A549 (cell line): ENCODE measurements around the gene SNTG2. TPM values are rescaled to one million over a fixed set of nuclear protein-coding genes. Genes with fewer than 3 reads are reported as not detected.
"Not testable (repeated sequence)": the region's sequence is repeated elsewhere in the genome, so short reads cannot be mapped to it uniquely, and the experiment has no call there.

Experiments
- ATAC-seq, 2 experiments: fragments of 200-7000 bp in 1 of 2; fragments of >200 bp in 1 of 2; cut with Nextera tagmentation in 1 of 2; cut with Tn5 transposase in 1 of 2; 3 replicates each; pipeline versions ENCODE4 v1.8.0 to v1.9.1; 2018 to 2020; ENCODE audit warnings: mild to moderate bottlenecking in 1 of 2, moderate library complexity in 1 of 2
- CTCF ChIA-PET: fragments of 300-600 bp; sonication (Branson Sonifier 250); formaldehyde crosslinking; extraction: SDS; loops from one replicate; lab custom pipeline; 2021; ENCODE audit warnings: antibody characterized with exemption, inconsistent platforms; lab: Yijun Ruan, JAX
- POLR2A ChIA-PET: fragments of 350-600 bp; formaldehyde crosslinking; extraction: SDS; loops from one replicate; lab custom pipeline; 2021; ENCODE audit warnings: antibody characterized with exemption, inconsistent platforms; lab: Yijun Ruan, JAX
- DNase-seq, 2 experiments: peaks; one replicate each; pipeline versions ENCODE4 v3.0.0 to v3.0.0-alpha.2; 2011 to 2016; ENCODE audit warnings: low read depth in 1 of 2, low spot score in 1 of 2
- FAIRE-seq: peaks from 2 replicates; lab custom pipeline; 2011; peaks lifted over from hg19 to GRCh38; lab: Jason Lieb, UNC
- H3K27ac ChIP-seq, 2 experiments: fragments of >200 bp; sonication (Bioruptor Twin); formaldehyde crosslinking; 3 replicates each; pipeline ENCODE4 v1.5.1; 2016 to 2017
- H3K4me1 ChIP-seq: fragments of >200 bp; sonication (Bioruptor Twin); formaldehyde crosslinking; 3 replicates; pipeline ENCODE4 v1.6.1; 2016
- H3K4me2 ChIP-seq: fragments of >200 bp; sonication (Bioruptor Twin); formaldehyde crosslinking; 3 replicates; pipeline ENCODE4 v1.6.1; 2016
- H3K4me3 ChIP-seq: fragments of >200 bp; sonication (Bioruptor Twin); formaldehyde crosslinking; 3 replicates; pipeline ENCODE4 v1.5.1; 2016
- H3K9me3 ChIP-seq: fragments of >200 bp; sonication (Bioruptor Twin); formaldehyde crosslinking; 3 replicates; pipeline ENCODE4 v1.6.1; 2016
- BHLHE40 ChIP-seq: IDR thresholded peaks from 2 replicates; pipeline ENCODE4 v1.6.1; 2012; ENCODE audit warnings: low read depth, low read length, inconsistent platforms
- CBX2 ChIP-seq: fragments of 200-600 bp; sonication (generic); IDR thresholded peaks from 2 replicates; pipeline ENCODE4 v1.6.1; 2016; ENCODE audit warnings: low read depth, mild to moderate bottlenecking, borderline replicate concordance
- CHD2 ChIP-seq: fragments of 150-350 bp; IDR thresholded peaks from 2 replicates; pipeline ENCODE4 v1.6.1; 2014; ENCODE audit warnings: low read length; ENCODE audit not compliant: partially characterized antibody
- EHF ChIP-seq: fragments of 250-450 bp; sonication (Bioruptor Pico); IDR thresholded peaks from 2 replicates; pipeline ENCODE4 v1.5.0; 2020; ENCODE audit warnings: mild to moderate bottlenecking
- EHMT2 ChIP-seq: fragments of 200-600 bp; sonication (generic); IDR thresholded peaks from 2 replicates; pipeline ENCODE4 v1.6.1; 2016; ENCODE audit warnings: antibody characterized with exemption, low read depth, mild to moderate bottlenecking, moderate library complexity
- ESRRA ChIP-seq: fragments of 150-350 bp; IDR thresholded peaks from 2 replicates; pipeline ENCODE4 v1.6.1; 2014; ENCODE audit warnings: mild to moderate bottlenecking, low read length, borderline replicate concordance
- FOXS1 ChIP-seq: fragments of 250-450 bp; sonication (Bioruptor Pico); IDR thresholded peaks from 2 replicates; pipeline ENCODE4 v1.5.0; 2020; ENCODE audit warnings: mild to moderate bottlenecking, moderate library complexity
- HEYL ChIP-seq: fragments of 250-450 bp; sonication (Bioruptor Pico); IDR thresholded peaks from 2 replicates; pipeline ENCODE4 v1.8.0; 2021; ENCODE audit warnings: mild to moderate bottlenecking, moderate library complexity
- HOXA7 ChIP-seq: fragments of 250-450 bp; sonication (Bioruptor Pico); IDR thresholded peaks from 2 replicates; pipeline ENCODE4 v1.5.0; 2020; ENCODE audit warnings: mild to moderate bottlenecking, moderate library complexity
- JUNB ChIP-seq: fragments of >200 bp; sonication (Bioruptor Twin); formaldehyde crosslinking; IDR thresholded peaks from 2 replicates; pipeline ENCODE4 v1.6.1; 2016
- NFE2L2 ChIP-seq: fragments of 150-350 bp; conservative IDR thresholded peaks from 2 replicates; pipeline ENCODE4 v1.6.1; 2014; ENCODE audit warnings: low read length
- NR3C1 ChIP-seq: fragments of >200 bp; sonication (Bioruptor Twin); formaldehyde crosslinking; IDR thresholded peaks from 3 replicates; pipeline ENCODE4 v1.6.1; 2017
- POLR2AphosphoS2 ChIP-seq: conservative IDR thresholded peaks from 2 replicates; pipeline ENCODE4 v1.6.1; 2012; ENCODE audit warnings: low read length, improper control_type of control experiment, inconsistent platforms
- RAD21 ChIP-seq, 2 experiments: fragments of >200 bp in 1 of 2; sonication (Bioruptor Twin) in 1 of 2; formaldehyde crosslinking in 1 of 2; IDR thresholded peaks in 1 of 2; conservative IDR thresholded peaks in 1 of 2; 2 replicates in 1 of 2; 3 replicates in 1 of 2; pipeline ENCODE4 v1.6.1; 2012 to 2018; ENCODE audit warnings: inconsistent platforms in 1 of 2
- RARB ChIP-seq: fragments of 250-450 bp; sonication (Bioruptor Pico); IDR thresholded peaks from 2 replicates; pipeline ENCODE4 v1.8.0; 2021; ENCODE audit warnings: mild to moderate bottlenecking, moderate library complexity
- RNF2 ChIP-seq: fragments of 200-600 bp; sonication (generic); IDR thresholded peaks from 2 replicates; pipeline ENCODE4 v1.6.1; 2016; ENCODE audit warnings: low read depth, mild to moderate bottlenecking, antibody characterized with exemption, moderate library complexity, borderline replicate concordance
- WGBS: methylation state at CpG from one replicate; pipeline ENCODE4 v1.1.6; 2017; ENCODE audit errors: missing lambda C conversion rate; 5-methylcytosine and 5-hydroxymethylcytosine counted together
- polyA plus RNA-seq, 4 experiments: library from polyadenylated mRNA; depleted of rRNA in 3 of 4; stranded (reverse); fragments of >200 nt; fragmentation: RNase III in 1 of 4; extraction: RNeasy Plus Mini Kit Qiagen cat#74134 plus additional on column Dnase treatment in 1 of 4; gene quantifications; 2 replicates in 3 of 4; 3 replicates in 1 of 4; pipeline ENCODE4 v1.2.3, GENCODE V29; 2011 to 2017
- TF ChIP-seq, protein P1 (sequence below): fragments of 250-450 bp; sonication (Bioruptor Pico); IDR thresholded peaks from 2 replicates; pipeline ENCODE4 v1.5.0; 2020; ENCODE audit warnings: low read depth, mild to moderate bottlenecking, moderate library complexity
- TF ChIP-seq, protein P2 (sequence below): IDR thresholded peaks from 2 replicates; pipeline ENCODE4 v1.6.1; 2012; ENCODE audit warnings: low read depth, borderline replicate concordance
- TF ChIP-seq, protein P3 (sequence below): fragments of >200 bp; sonication (Bioruptor Twin); formaldehyde crosslinking; IDR thresholded peaks from 3 replicates; pipeline ENCODE4 v1.5.1; 2016
- TF ChIP-seq, protein P4 (sequence below): fragments of 150-350 bp; IDR thresholded peaks from 2 replicates; pipeline ENCODE4 v1.6.1; 2014; ENCODE audit warnings: low read depth, mild to moderate bottlenecking, low read length
- TF ChIP-seq, protein P5 (sequence below): fragments of >200 bp; sonication (Bioruptor Twin); formaldehyde crosslinking; IDR thresholded peaks from 3 replicates; pipeline ENCODE4 v1.6.1; 2016
- TF ChIP-seq, protein P6 (sequence below): fragments of 200-600 bp; sonication (generic); IDR thresholded peaks from 2 replicates; pipeline ENCODE4 v1.6.1; 2016; ENCODE audit warnings: antibody characterized with exemption, mild to moderate bottlenecking, moderate library complexity

The SNTG2 gene
- polyA plus RNA-seq, 2 of the 4 experiments (the other 2 are of a cell fraction), result not detected

DNA sequence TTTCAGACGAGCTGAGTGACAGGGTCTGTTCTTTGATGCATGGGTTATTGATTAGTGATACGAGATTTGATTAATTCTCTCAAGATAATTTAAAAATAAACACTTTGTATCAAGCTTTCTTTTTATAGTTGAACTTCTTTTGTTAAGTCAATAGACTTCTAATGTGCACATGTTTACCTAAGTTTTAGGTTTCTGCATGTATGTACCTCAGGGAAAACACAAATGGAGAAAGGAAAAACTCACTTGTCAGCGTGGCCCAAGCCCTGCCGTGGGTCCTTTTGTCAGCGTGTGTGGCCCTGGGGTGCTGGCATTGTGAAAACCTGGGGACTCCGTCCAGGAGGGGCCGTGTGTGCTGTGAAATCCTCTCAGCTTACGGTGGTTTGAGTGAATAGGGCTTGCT is 153.7 kb downstream of the SNTG2 start:
- 13% methylated on average over 8 of the region's 8 CpGs for WGBS
- CTCF ChIA-PET, result no interaction called here
- no peaks in the 10 kb centered on the region for H3K9me3 ChIP-seq
- FAIRE-seq (no peak), DNase-seq (no peak)
- no peak overlapping the region for H3K27ac ChIP-seq
- POLR2A ChIA-PET, result no interaction called here
- H3K4me3 ChIP-seq, result no peak overlapping the region
- TF ChIP-seq, protein P1, sequence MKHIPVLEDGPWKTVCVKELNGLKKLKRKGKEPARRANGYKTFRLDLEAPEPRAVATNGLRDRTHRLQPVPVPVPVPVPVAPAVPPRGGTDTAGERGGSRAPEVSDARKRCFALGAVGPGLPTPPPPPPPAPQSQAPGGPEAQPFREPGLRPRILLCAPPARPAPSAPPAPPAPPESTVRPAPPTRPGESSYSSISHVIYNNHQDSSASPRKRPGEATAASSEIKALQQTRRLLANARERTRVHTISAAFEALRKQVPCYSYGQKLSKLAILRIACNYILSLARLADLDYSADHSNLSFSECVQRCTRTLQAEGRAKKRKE (CRISPR knock-in tag), result no peak
- TF ChIP-seq BHLHE40 (no peak), RNF2 (no peak), ESRRA (no peak), FOXS1 (CRISPR knock-in tag) (no peak), NFE2L2 (no peak), HOXA7 (no peak), HEYL (CRISPR knock-in tag) (no peak), NR3C1 (no peak), EHF (no peak), POLR2AphosphoS2 (no peak)
- TF ChIP-seq, protein P2, sequence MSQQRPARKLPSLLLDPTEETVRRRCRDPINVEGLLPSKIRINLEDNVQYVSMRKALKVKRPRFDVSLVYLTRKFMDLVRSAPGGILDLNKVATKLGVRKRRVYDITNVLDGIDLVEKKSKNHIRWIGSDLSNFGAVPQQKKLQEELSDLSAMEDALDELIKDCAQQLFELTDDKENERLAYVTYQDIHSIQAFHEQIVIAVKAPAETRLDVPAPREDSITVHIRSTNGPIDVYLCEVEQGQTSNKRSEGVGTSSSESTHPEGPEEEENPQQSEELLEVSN, result no peak
- TF ChIP-seq, protein P3, sequence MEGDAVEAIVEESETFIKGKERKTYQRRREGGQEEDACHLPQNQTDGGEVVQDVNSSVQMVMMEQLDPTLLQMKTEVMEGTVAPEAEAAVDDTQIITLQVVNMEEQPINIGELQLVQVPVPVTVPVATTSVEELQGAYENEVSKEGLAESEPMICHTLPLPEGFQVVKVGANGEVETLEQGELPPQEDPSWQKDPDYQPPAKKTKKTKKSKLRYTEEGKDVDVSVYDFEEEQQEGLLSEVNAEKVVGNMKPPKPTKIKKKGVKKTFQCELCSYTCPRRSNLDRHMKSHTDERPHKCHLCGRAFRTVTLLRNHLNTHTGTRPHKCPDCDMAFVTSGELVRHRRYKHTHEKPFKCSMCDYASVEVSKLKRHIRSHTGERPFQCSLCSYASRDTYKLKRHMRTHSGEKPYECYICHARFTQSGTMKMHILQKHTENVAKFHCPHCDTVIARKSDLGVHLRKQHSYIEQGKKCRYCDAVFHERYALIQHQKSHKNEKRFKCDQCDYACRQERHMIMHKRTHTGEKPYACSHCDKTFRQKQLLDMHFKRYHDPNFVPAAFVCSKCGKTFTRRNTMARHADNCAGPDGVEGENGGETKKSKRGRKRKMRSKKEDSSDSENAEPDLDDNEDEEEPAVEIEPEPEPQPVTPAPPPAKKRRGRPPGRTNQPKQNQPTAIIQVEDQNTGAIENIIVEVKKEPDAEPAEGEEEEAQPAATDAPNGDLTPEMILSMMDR, result no peak
- TF ChIP-seq, all 56 proteins: peak for 0
- Histone ChIP-seq H3K4me2 (no peak overlapping the region), H3K4me1 (no peaks in the 10 kb centered on the region)
- ATAC-seq, result no peak

DNA sequence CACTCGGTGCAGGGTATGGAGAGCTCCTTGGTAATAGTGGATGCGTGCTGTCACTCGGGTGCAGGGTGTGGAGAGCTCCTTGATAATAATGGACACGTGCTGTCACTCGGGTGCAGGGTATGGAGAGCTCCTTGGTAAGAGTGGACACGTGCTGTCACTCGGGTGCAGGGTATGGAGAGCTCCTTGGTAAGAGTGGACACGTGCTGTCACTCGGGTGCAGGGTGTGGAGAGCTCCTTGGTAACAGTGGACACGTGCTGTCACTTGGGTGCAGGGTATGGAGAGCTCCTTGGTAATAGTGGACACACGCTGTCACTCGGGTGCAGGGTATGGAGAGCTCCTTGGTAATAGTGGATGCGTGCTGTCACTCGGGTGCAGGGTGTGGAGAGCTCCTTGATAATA is 155.7 kb downstream of the SNTG2 start:
- H3K4me1 ChIP-seq, H3K4me3 ChIP-seq, H3K4me2 ChIP-seq, CTCF ChIA-PET, H3K9me3 ChIP-seq, DNase-seq, ATAC-seq, FAIRE-seq, POLR2A ChIA-PET, H3K27ac ChIP-seq: not testable (repeated sequence)
- whole genome bisulfite sequencing, result 6% methylated on average over 9 of the region's 14 CpGs

DNA sequence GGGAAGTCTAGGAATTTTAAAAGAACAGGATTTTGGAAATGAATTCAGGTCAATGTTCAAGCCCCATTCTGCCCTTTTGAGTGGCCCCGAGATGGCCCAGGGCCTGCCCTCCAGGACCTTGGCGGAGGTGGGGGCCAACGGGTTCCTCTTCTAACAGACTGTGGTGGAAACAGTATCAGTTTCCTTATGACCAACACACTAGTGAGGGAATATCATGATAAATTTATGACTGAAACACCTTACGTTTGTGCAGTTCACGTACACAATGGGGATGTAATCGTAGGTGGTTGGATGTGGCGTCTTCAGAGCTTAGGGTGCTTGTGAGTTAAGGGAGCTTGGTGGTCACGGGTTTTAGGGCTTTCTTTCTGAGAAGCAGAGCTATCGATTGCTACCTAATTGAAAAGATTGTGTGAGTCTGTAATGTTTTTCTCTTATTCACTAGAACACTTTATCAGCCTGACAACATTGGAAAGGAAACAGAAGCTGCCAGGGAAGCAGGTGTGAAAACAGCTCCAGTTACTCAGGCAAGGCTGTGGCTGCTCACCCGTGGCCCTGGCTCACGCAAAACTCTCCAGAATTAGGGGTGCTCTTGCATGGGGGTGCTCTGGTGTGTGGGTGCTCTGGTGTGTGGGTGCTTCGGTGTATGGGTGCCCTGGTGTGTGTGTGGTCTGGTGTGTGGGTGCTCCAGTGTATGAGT is 165.3 kb downstream of the SNTG2 start:
- CTCF ChIA-PET, result no interaction called here
- peaks cover 13% of the 10 kb centered on the region; the same call in 2 of the 3 replicates for H3K9me3 ChIP-seq
- 24% methylated on average over 11 of the region's 12 CpGs for WGBS
- no peak overlapping the region for H3K27ac ChIP-seq
- no peak overlapping the region for H3K4me2 ChIP-seq
- no peak overlapping the region for H3K4me3 ChIP-seq
- no peaks in the 10 kb centered on the region for H3K4me1 ChIP-seq
- FAIRE-seq (no peak), DNase-seq (no peak), ATAC-seq (no peak)
- POLR2A ChIA-PET, result no interaction called here
- TF ChIP-seq, protein P4, sequence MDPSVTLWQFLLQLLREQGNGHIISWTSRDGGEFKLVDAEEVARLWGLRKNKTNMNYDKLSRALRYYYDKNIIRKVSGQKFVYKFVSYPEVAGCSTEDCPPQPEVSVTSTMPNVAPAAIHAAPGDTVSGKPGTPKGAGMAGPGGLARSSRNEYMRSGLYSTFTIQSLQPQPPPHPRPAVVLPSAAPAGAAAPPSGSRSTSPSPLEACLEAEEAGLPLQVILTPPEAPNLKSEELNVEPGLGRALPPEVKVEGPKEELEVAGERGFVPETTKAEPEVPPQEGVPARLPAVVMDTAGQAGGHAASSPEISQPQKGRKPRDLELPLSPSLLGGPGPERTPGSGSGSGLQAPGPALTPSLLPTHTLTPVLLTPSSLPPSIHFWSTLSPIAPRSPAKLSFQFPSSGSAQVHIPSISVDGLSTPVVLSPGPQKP, result no peak
- no peak for TF ChIP-seq CBX2
- TF ChIP-seq, protein P5, sequence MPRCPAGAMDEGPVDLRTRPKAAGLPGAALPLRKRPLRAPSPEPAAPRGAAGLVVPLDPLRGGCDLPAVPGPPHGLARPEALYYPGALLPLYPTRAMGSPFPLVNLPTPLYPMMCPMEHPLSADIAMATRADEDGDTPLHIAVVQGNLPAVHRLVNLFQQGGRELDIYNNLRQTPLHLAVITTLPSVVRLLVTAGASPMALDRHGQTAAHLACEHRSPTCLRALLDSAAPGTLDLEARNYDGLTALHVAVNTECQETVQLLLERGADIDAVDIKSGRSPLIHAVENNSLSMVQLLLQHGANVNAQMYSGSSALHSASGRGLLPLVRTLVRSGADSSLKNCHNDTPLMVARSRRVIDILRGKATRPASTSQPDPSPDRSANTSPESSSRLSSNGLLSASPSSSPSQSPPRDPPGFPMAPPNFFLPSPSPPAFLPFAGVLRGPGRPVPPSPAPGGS, result no peak
- no peak for TF ChIP-seq CHD2
- TF ChIP-seq POLR2AphosphoS2, result no peak
- no peak for TF ChIP-seq JUNB
- no peak for TF ChIP-seq FOXS1 (CRISPR knock-in tag)
- TF ChIP-seq HEYL (CRISPR knock-in tag), result no peak
- no peak for TF ChIP-seq RARB (CRISPR knock-in tag)
- TF ChIP-seq, protein P6, sequence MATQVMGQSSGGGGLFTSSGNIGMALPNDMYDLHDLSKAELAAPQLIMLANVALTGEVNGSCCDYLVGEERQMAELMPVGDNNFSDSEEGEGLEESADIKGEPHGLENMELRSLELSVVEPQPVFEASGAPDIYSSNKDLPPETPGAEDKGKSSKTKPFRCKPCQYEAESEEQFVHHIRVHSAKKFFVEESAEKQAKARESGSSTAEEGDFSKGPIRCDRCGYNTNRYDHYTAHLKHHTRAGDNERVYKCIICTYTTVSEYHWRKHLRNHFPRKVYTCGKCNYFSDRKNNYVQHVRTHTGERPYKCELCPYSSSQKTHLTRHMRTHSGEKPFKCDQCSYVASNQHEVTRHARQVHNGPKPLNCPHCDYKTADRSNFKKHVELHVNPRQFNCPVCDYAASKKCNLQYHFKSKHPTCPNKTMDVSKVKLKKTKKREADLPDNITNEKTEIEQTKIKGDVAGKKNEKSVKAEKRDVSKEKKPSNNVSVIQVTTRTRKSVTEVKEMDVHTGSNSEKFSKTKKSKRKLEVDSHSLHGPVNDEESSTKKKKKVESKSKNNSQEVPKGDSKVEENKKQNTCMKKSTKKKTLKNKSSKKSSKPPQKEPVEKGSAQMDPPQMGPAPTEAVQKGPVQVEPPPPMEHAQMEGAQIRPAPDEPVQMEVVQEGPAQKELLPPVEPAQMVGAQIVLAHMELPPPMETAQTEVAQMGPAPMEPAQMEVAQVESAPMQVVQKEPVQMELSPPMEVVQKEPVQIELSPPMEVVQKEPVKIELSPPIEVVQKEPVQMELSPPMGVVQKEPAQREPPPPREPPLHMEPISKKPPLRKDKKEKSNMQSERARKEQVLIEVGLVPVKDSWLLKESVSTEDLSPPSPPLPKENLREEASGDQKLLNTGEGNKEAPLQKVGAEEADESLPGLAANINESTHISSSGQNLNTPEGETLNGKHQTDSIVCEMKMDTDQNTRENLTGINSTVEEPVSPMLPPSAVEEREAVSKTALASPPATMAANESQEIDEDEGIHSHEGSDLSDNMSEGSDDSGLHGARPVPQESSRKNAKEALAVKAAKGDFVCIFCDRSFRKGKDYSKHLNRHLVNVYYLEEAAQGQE, result no peak
- TF ChIP-seq RAD21 (conservative IDR thresholded peaks at IDR 0.05 in 1 of 2, IDR thresholded peaks at IDR 0.05 in 1 of 2), result no peak
- no peak for TF ChIP-seq EHMT2
- TF ChIP-seq BHLHE40, result no peak
- TF ChIP-seq, all 56 proteins: peak for 0
